Measurements from ENCODE around the gene APMAP.

- TF ChIP-seq EZH2 (optimal IDR thresholded peaks at IDR 0.05; ENCODE audit: low read depth, low read length) (no peak), CTCF (IDR thresholded peaks at IDR 0.05; ENCODE audit: low read length) (no peak), EZH2phosphoT487 (IDR thresholded peaks at IDR 0.05; ENCODE audit: low read length) (no peak)
These were observed 6.0 kb downstream of the APMAP start for GRCh38 chr20:24986436-24987015.
